Mesendoderm (in vitro differentiated cells): ENCODE measurements around the gene SMKR1.
A peak's percentile ranks its signal among the peaks of the same experiment; 100 is the strongest.

Experiments
- DNase-seq: peaks from one replicate; pipeline ENCODE4 v3.0.0; 2013
- H2AK5ac ChIP-seq: 2 replicates; pipeline ENCODE4 v1.6.1; 2013; ENCODE audit warnings: low read length, inconsistent platforms
- H2BK120ac ChIP-seq: 2 replicates; pipeline ENCODE4 v1.6.1; 2013; ENCODE audit warnings: low read depth, mild to moderate bottlenecking, low read length, moderate library complexity, mixed read lengths
- H2BK15ac ChIP-seq: replicated peaks from 2 replicates; pipeline ENCODE4 v1.6.1; 2013; ENCODE audit warnings: low read depth, mild to moderate bottlenecking, moderate library complexity
- H2BK5ac ChIP-seq: 2 replicates; pipeline ENCODE4 v1.6.1; 2013; ENCODE audit warnings: low read length, inconsistent platforms
- H3K18ac ChIP-seq: 2 replicates; pipeline ENCODE4 v1.6.1; 2013; ENCODE audit warnings: mild to moderate bottlenecking, low read length, mixed read lengths
- H3K23ac ChIP-seq: one replicate; pipeline ENCODE4 v1.6.1; 2013; ENCODE audit warnings: low read length
- H3K27ac ChIP-seq: 2 replicates; pipeline ENCODE4 v1.5.1; 2013; ENCODE audit warnings: low read depth, mild to moderate bottlenecking, inconsistent platforms, low read length, moderate library complexity
- H3K27me3 ChIP-seq: 2 replicates; pipeline ENCODE4 v1.6.1; 2013; ENCODE audit warnings: low read length, control low read depth, mild to moderate bottlenecking, inconsistent platforms; ENCODE audit not compliant: insufficient read depth, poor library complexity
- H3K36me3 ChIP-seq: 2 replicates; pipeline ENCODE4 v1.6.1; 2013; ENCODE audit warnings: low read length, inconsistent platforms; ENCODE audit not compliant: control insufficient read depth, insufficient read depth
- H3K4ac ChIP-seq: one replicate; pipeline ENCODE4 v1.6.1; 2013; ENCODE audit warnings: low read depth, mild to moderate bottlenecking, low read length, moderate library complexity
- H3K4me1 ChIP-seq: 2 replicates; pipeline ENCODE4 v1.6.1; 2013; ENCODE audit warnings: low read depth, low read length, inconsistent platforms; ENCODE audit not compliant: control insufficient read depth
- H3K4me2 ChIP-seq: 2 replicates; pipeline ENCODE4 v1.6.1; 2013; ENCODE audit warnings: low read length
- H3K4me3 ChIP-seq: 2 replicates; pipeline ENCODE4 v1.5.1; 2013; ENCODE audit warnings: mild to moderate bottlenecking, low read length
- H3K56ac ChIP-seq: one replicate; pipeline ENCODE4 v1.6.1; 2013; ENCODE audit warnings: low read length
- H3K79me1 ChIP-seq: 2 replicates; pipeline ENCODE4 v1.6.1; 2013; ENCODE audit warnings: low read length, inconsistent platforms
- H3K79me2 ChIP-seq: 2 replicates; pipeline ENCODE4 v1.6.1; 2013; ENCODE audit warnings: mild to moderate bottlenecking, low read length; ENCODE audit not compliant: control insufficient read depth, insufficient read depth
- H3K9ac ChIP-seq: 2 replicates; pipeline ENCODE4 v1.6.1; 2013; ENCODE audit warnings: low read length, inconsistent platforms
- H4K5ac ChIP-seq: one replicate; pipeline ENCODE4 v1.6.1; 2013; ENCODE audit warnings: low read length
- H4K8ac ChIP-seq: one replicate; pipeline ENCODE4 v1.6.1; 2013; ENCODE audit warnings: low read depth, mild to moderate bottlenecking, control low read depth, low read length, moderate library complexity
- WGBS: extraction: QIAGEN DNeasy Blood & Tissue Kit; methylation state at CpG from one replicate; pipeline ENCODE4 v1.1.7; 2013; ENCODE audit warnings: low lambda C conversion rate, missing lambda C conversion rate; ENCODE audit not compliant: insufficient coverage; ENCODE audit errors: extremely low coverage; 5-methylcytosine and 5-hydroxymethylcytosine counted together

SMKR1 gene

GRCh38 chr7:129512192-129512591 lies 9.9 kb downstream of the SMKR1 start:
- H3K18ac ChIP-seq, result no peak overlapping the region
- no peaks in the 10 kb centered on the region for H3K79me2 ChIP-seq
- H3K4ac ChIP-seq, result no peak overlapping the region
- no peak overlapping the region for H3K27ac ChIP-seq
- no peak overlapping the region for H4K5ac ChIP-seq
- no peak overlapping the region for H2AK5ac ChIP-seq
- no peak overlapping the region for H2BK5ac ChIP-seq
- H4K8ac ChIP-seq, result no peak overlapping the region
- no peaks in the 10 kb centered on the region for H3K27me3 ChIP-seq
- no peak overlapping the region for H2BK15ac ChIP-seq
- no CpG with 5 or more reads among the region's 8 CpGs for WGBS
- H3K23ac ChIP-seq, result no peak overlapping the region
- H3K79me1 ChIP-seq, result no peaks in the 10 kb centered on the region
- H2BK120ac ChIP-seq, result no peak overlapping the region
- H3K36me3 ChIP-seq, result no peaks in the 10 kb centered on the region
- DNase-seq, result no peak
- no peaks in the 10 kb centered on the region for H3K4me1 ChIP-seq
- H3K4me3 ChIP-seq, result no peak overlapping the region
- H3K9ac ChIP-seq, result no peak overlapping the region
- H3K56ac ChIP-seq, result no peak overlapping the region
- H3K4me2 ChIP-seq, result no peak overlapping the region

- no peak overlapping the region for H2AK5ac ChIP-seq
- no peak for DNase-seq
- H3K4me3 ChIP-seq, result no peak overlapping the region
- no peak overlapping the region for H2BK120ac ChIP-seq
- no peak overlapping the region for H3K27ac ChIP-seq
- no peak overlapping the region for H3K56ac ChIP-seq
- no peak overlapping the region for H3K9ac ChIP-seq
- H2BK15ac ChIP-seq, result no peak overlapping the region
- no peak overlapping the region for H3K4ac ChIP-seq
- H4K8ac ChIP-seq, result no peak overlapping the region
- H3K79me2 ChIP-seq, result no peaks in the 10 kb centered on the region
- no peaks in the 10 kb centered on the region for H3K4me1 ChIP-seq
- H3K18ac ChIP-seq, result no peak overlapping the region
- no CpG with 5 or more reads among the region's 10 CpGs for WGBS
- H3K27me3 ChIP-seq, result no peaks in the 10 kb centered on the region
- no peak overlapping the region for H3K4me2 ChIP-seq
- H3K36me3 ChIP-seq, result no peaks in the 10 kb centered on the region
- no peak overlapping the region for H2BK5ac ChIP-seq
- H3K79me1 ChIP-seq, result no peaks in the 10 kb centered on the region
- H4K5ac ChIP-seq, result no peak overlapping the region
- no peak overlapping the region for H3K23ac ChIP-seq
Measured at GRCh38 chr7:129513546-129513945, 11.2 kb downstream of the SMKR1 start.

GRCh38 chr7:129514683-129515082 lies 12.4 kb downstream of the SMKR1 start:
- Histone ChIP-seq H2BK15ac (no peak overlapping the region), H2BK120ac (no peak overlapping the region), H4K8ac (no peak overlapping the region), H3K79me2 (no peaks in the 10 kb centered on the region), H2BK5ac (no peak overlapping the region), H4K5ac (no peak overlapping the region), H3K36me3 (no peaks in the 10 kb centered on the region), H3K18ac (no peak overlapping the region), H2AK5ac (no peak overlapping the region), H3K27ac (no peak overlapping the region), H3K4me2 (no peak overlapping the region), H3K27me3 (no peaks in the 10 kb centered on the region), H3K23ac (no peak overlapping the region), H3K4me1 (no peaks in the 10 kb centered on the region), H3K9ac (no peak overlapping the region), H3K79me1 (no peaks in the 10 kb centered on the region), H3K4ac (no peak overlapping the region), H3K4me3 (no peak overlapping the region), H3K56ac (peak overlapping the region; percentile 5)
- peak; percentile 40 for DNase-seq
- no CpG with 5 or more reads among the region's 4 CpGs for WGBS

- Histone ChIP-seq H2BK15ac (no peak overlapping the region), H3K56ac (no peak overlapping the region), H3K4me1 (no peaks in the 10 kb centered on the region), H3K4ac (no peak overlapping the region), H2AK5ac (no peak overlapping the region), H3K23ac (no peak overlapping the region), H3K79me1 (no peaks in the 10 kb centered on the region), H3K4me2 (no peak overlapping the region), H4K8ac (no peak overlapping the region), H3K9ac (no peak overlapping the region), H3K18ac (no peak overlapping the region), H4K5ac (no peak overlapping the region), H3K36me3 (no peaks in the 10 kb centered on the region), H3K27me3 (no peaks in the 10 kb centered on the region), H3K4me3 (no peak overlapping the region), H2BK120ac (no peak overlapping the region), H2BK5ac (no peak overlapping the region), H3K27ac (no peak overlapping the region), H3K79me2 (no peaks in the 10 kb centered on the region)
- WGBS, result no CpG with 5 or more reads among the region's 4 CpGs
- DNase-seq, result no peak
Measured at GRCh38 chr7:129515381-129515780, 13.1 kb downstream of the SMKR1 start.

GRCh38 chr7:129517931-129518330 lies 15.6 kb downstream of the SMKR1 start:
- Histone ChIP-seq H2BK5ac (no peak overlapping the region), H3K36me3 (no peaks in the 10 kb centered on the region), H3K18ac (no peak overlapping the region), H3K4me1 (no peaks in the 10 kb centered on the region), H3K4ac (no peak overlapping the region), H4K8ac (no peak overlapping the region), H3K27me3 (no peaks in the 10 kb centered on the region), H3K79me1 (no peaks in the 10 kb centered on the region), H3K79me2 (no peaks in the 10 kb centered on the region), H3K4me2 (no peak overlapping the region), H2BK120ac (no peak overlapping the region), H2AK5ac (no peak overlapping the region), H3K56ac (no peak overlapping the region), H3K4me3 (no peak overlapping the region), H3K27ac (no peak overlapping the region), H4K5ac (no peak overlapping the region), H3K23ac (no peak overlapping the region), H2BK15ac (no peak overlapping the region), H3K9ac (no peak overlapping the region)
- DNase-seq, result no peak
- WGBS, result no CpG with 5 or more reads among the region's 6 CpGs

GRCh38 chr7:129519464-129519863 lies 17.1 kb downstream of the SMKR1 start:
- DNase-seq, result no peak
- no peak overlapping the region for H3K9ac ChIP-seq
- no peak overlapping the region for H4K8ac ChIP-seq
- H3K4me3 ChIP-seq, result no peak overlapping the region
- no peak overlapping the region for H3K27ac ChIP-seq
- H2BK5ac ChIP-seq, result no peak overlapping the region
- H3K27me3 ChIP-seq, result no peaks in the 10 kb centered on the region
- no peak overlapping the region for H3K56ac ChIP-seq
- no peak overlapping the region for H2BK120ac ChIP-seq
- no peak overlapping the region for H3K4ac ChIP-seq
- H3K23ac ChIP-seq, result no peak overlapping the region
- H3K36me3 ChIP-seq, result no peaks in the 10 kb centered on the region
- no peaks in the 10 kb centered on the region for H3K79me1 ChIP-seq
- no peak overlapping the region for H3K4me2 ChIP-seq
- no peak overlapping the region for H2BK15ac ChIP-seq
- no CpG with 5 or more reads among the region's 5 CpGs for WGBS
- no peaks in the 10 kb centered on the region for H3K79me2 ChIP-seq
- no peak overlapping the region for H4K5ac ChIP-seq
- no peaks in the 10 kb centered on the region for H3K4me1 ChIP-seq
- no peak overlapping the region for H2AK5ac ChIP-seq
- H3K18ac ChIP-seq, result no peak overlapping the region
